ENCODE data around the gene ETF1. TPM values are rescaled to one million over a fixed set of nuclear protein-coding genes. Genes with fewer than 3 reads are reported as not detected.

ETF1 gene
- 52.7 TPM for total RNA-seq

GRCh38 chr5:138542956-138543729 lies at the start of gene ETF1:
Gene ETF1 (minus strand): TSS chr5:138543236. CDS start chr5:138542918, 318 bp downstream.

GRCh38 chr5:138575194-138576015 lies 32.4 kb upstream of the ETF1 start, which contains the start of gene HSPA9:
Gene HSPA9 (minus strand): TSS chr5:138575401. CDS start chr5:138575318, 83 bp downstream.

DNA sequence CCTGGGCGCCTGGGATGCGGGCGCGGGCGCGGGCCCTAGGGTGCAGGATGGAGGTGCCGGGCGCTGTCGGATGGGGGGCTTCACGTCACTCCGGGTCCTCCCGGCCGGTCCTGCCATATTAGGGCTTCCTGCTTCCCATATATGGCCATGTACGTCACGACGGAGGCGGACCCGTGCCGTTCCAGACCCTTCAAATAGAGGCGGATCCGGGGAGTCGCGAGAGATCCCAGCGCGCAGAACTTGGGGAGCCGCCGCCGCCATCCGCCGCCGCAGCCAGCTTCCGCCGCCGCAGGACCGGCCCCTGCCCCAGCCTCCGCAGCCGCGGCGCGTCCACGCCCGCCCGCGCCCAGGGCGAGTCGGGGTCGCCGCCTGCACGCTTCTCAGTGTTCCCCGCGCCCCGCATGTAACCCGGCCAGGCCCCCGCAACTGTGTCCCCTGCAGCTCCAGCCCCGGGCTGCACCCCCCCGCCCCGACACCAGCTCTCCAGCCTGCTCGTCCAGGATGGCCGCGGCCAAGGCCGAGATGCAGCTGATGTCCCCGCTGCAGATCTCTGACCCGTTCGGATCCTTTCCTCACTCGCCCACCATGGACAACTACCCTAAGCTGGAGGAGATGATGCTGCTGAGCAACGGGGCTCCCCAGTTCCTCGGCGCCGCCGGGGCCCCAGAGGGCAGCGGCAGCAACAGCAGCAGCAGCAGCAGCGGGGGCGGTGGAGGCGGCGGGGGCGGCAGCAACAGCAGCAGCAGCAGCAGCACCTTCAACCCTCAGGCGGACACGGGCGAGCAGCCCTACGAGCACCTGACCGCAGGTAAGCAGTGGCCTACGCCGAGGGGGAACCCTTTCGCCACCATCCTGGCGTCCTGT lies 77.5 kb downstream of the ETF1 start, which contains the start of gene EGR1:
TSS of gene EGR1 (plus strand) at position 219 of the 864 bp plus-strand sequence. CDS start at position 502, 283 bp downstream.

Other genes with a start within 250 kb of the ETF1 start
- gene CDC25C, start 211.4 kb downstream of the ETF1 start, total RNA-seq: 3.8 TPM
- gene FAM53C, start 205.0 kb downstream of the ETF1 start, total RNA-seq: 23.5 TPM
- gene KDM3B, start 190.6 kb downstream of the ETF1 start, total RNA-seq: 127 TPM
- gene REEP2, start 104.2 kb downstream of the ETF1 start, total RNA-seq: 29.5 TPM
- 20.6 TPM for gene EGR1, start 77.8 kb downstream of the ETF1 start, total RNA-seq
- 294 TPM for gene HSPA9, start 32.2 kb upstream of the ETF1 start, total RNA-seq
- 346 TPM for gene CTNNA1, start 210.2 kb upstream of the ETF1 start, total RNA-seq

Measured in camera-type eye (tissue), 1 donor.